ENCODE data around the gene ABTB1. TPM values are rescaled to one million over a fixed set of nuclear protein-coding genes. Genes with fewer than 3 reads are reported as not detected.
A peak's percentile ranks its signal among the peaks of the same experiment; 100 is the strongest.

ABTB1 gene
- total and polyA plus RNA-seq, 9 of the 15 experiments (the other 6 are each of a cell fraction or from before 2014, with no cell fraction given) = 0.04 to 2.3 (median 0.55) TPM; not detected in 1

DNA sequence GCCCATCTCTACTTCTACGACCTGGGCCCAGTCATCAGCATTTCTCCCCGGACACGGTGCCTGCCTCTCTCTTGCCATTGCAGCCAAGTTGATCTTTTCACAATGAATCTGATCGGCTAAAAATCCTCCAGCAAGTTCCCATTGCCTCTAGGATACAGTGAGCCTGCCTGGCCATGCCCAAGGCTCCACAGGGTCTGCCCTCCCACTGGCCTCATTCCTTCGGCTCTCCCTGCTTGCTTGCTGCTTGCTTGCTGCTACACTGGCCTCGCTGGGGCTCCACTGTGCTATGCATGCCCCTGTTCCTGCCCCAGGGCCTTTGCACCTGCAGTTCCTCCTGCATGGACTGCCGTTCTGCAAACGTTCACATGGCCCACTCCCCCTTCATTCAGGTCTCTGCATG is 2.0 kb downstream of the ABTB1 start:
- Histone ChIP-seq H3K36me3 (ENCODE audit: control insufficient read depth, insufficient read depth, low read length) (no peaks in the 10 kb centered on the region), H3K9me1 (ENCODE audit: control insufficient read depth, insufficient read depth, low read length) (no peaks in the 10 kb centered on the region), H3K79me2 (ENCODE audit: control insufficient read depth, insufficient read depth, low read length) (no peaks in the 10 kb centered on the region), H3K4me1 (replicated peaks in 1 of 2; ENCODE audit: control insufficient read depth in 2 of 2, insufficient read depth in 2 of 2, low read length in 2 of 2) (peaks cover 0 to 45% of the 10 kb centered on the region in 2 experiments; a peak in 2 of 5 replicates), H2AFZ (ENCODE audit: low read depth, low read length) (no peak overlapping the region), H3K27me3 (ENCODE audit: control insufficient read depth in 2 of 2, insufficient read depth in 2 of 2, low read length in 2 of 2) (no peaks in the 10 kb centered on the region), H4K20me1 (replicated peaks; ENCODE audit: control insufficient read depth, insufficient read depth, low read length) (0 out of 2 replicates have a peak, but pooled peaks cover 4% of the 10 kb centered on the region), H3K9me3 (replicated peaks; ENCODE audit: control insufficient read depth, insufficient read depth, low read depth, low read length) (no peaks in the 10 kb centered on the region), H3K4me2 (ENCODE audit: insufficient read depth, low read length) (no peak overlapping the region), H3K4me3 (no peak overlapping the region), H3K9ac (ENCODE audit: insufficient read depth in 1 of 2, low read depth in 2 of 2, low read length in 2 of 2) (no peak overlapping the region), H3K27ac (ENCODE audit: extremely low read depth, low read depth, low read length) (no peak overlapping the region)
- ChIA-PET POLR2A (no interaction called here), CTCF (ENCODE audit: low intra/inter-chr PET ratio) (no interaction called here)
- FAIRE-seq (no peak), DNase-seq (ENCODE audit: extremely low read depth in 1 of 4, low spot score in 3 of 4) (no peak), ATAC-seq (no peak)
- intact Hi-C loops (cut with micrococcal nuclease) = no loop called here
- in situ Hi-C loops (cut with MboI) = no loop called here
- 36% methylated on average over 7 of the region's 8 CpGs for WGBS (ENCODE audit: insufficient coverage, low coverage, missing lambda C conversion rate)
- TF ChIP-seq RBM25 (IDR thresholded peaks at IDR 0.05; ENCODE audit: low read depth, low read length, severe bottlenecking) (peak; percentile 25), PHB (CRISPR knock-in tag; IDR thresholded peaks at IDR 0.05) (no peak), BCOR (IDR thresholded peaks at IDR 0.05) (peak; percentile 59; the same call in 1 of the 2 replicates), SNRNP70 (optimal IDR thresholded peaks at IDR 0.05; ENCODE audit: low read depth, low read length) (no peak), CHD1 (IDR thresholded peaks at IDR 0.05; ENCODE audit: low read length) (no peak), IRF2 (CRISPR knock-in tag; IDR thresholded peaks at IDR 0.05) (no peak), CBFA2T2 (conservative IDR thresholded peaks at IDR 0.05) (no peak), ZNF23 (CRISPR knock-in tag; IDR thresholded peaks at IDR 0.05) (no peak)
- TF ChIP-seq, protein P1, sequence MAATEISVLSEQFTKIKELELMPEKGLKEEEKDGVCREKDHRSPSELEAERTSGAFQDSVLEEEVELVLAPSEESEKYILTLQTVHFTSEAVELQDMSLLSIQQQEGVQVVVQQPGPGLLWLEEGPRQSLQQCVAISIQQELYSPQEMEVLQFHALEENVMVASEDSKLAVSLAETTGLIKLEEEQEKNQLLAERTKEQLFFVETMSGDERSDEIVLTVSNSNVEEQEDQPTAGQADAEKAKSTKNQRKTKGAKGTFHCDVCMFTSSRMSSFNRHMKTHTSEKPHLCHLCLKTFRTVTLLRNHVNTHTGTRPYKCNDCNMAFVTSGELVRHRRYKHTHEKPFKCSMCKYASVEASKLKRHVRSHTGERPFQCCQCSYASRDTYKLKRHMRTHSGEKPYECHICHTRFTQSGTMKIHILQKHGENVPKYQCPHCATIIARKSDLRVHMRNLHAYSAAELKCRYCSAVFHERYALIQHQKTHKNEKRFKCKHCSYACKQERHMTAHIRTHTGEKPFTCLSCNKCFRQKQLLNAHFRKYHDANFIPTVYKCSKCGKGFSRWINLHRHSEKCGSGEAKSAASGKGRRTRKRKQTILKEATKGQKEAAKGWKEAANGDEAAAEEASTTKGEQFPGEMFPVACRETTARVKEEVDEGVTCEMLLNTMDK (IDR thresholded peaks at IDR 0.05; ENCODE audit: borderline replicate concordance, insufficient read depth, low read depth, low read length, poor library complexity, severe bottlenecking) = no peak
- TF ChIP-seq, protein P2, sequence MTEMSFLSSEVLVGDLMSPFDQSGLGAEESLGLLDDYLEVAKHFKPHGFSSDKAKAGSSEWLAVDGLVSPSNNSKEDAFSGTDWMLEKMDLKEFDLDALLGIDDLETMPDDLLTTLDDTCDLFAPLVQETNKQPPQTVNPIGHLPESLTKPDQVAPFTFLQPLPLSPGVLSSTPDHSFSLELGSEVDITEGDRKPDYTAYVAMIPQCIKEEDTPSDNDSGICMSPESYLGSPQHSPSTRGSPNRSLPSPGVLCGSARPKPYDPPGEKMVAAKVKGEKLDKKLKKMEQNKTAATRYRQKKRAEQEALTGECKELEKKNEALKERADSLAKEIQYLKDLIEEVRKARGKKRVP (CRISPR knock-in tag; IDR thresholded peaks at IDR 0.05) = no peak
- TF ChIP-seq, protein P3, sequence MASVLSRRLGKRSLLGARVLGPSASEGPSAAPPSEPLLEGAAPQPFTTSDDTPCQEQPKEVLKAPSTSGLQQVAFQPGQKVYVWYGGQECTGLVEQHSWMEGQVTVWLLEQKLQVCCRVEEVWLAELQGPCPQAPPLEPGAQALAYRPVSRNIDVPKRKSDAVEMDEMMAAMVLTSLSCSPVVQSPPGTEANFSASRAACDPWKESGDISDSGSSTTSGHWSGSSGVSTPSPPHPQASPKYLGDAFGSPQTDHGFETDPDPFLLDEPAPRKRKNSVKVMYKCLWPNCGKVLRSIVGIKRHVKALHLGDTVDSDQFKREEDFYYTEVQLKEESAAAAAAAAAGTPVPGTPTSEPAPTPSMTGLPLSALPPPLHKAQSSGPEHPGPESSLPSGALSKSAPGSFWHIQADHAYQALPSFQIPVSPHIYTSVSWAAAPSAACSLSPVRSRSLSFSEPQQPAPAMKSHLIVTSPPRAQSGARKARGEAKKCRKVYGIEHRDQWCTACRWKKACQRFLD (CRISPR knock-in tag; IDR thresholded peaks at IDR 0.05) = no peak
- TF ChIP-seq, protein P4, sequence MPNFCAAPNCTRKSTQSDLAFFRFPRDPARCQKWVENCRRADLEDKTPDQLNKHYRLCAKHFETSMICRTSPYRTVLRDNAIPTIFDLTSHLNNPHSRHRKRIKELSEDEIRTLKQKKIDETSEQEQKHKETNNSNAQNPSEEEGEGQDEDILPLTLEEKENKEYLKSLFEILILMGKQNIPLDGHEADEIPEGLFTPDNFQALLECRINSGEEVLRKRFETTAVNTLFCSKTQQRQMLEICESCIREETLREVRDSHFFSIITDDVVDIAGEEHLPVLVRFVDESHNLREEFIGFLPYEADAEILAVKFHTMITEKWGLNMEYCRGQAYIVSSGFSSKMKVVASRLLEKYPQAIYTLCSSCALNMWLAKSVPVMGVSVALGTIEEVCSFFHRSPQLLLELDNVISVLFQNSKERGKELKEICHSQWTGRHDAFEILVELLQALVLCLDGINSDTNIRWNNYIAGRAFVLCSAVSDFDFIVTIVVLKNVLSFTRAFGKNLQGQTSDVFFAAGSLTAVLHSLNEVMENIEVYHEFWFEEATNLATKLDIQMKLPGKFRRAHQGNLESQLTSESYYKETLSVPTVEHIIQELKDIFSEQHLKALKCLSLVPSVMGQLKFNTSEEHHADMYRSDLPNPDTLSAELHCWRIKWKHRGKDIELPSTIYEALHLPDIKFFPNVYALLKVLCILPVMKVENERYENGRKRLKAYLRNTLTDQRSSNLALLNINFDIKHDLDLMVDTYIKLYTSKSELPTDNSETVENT (CRISPR knock-in tag; IDR thresholded peaks at IDR 0.05) = no peak
- TF ChIP-seq, protein P5, sequence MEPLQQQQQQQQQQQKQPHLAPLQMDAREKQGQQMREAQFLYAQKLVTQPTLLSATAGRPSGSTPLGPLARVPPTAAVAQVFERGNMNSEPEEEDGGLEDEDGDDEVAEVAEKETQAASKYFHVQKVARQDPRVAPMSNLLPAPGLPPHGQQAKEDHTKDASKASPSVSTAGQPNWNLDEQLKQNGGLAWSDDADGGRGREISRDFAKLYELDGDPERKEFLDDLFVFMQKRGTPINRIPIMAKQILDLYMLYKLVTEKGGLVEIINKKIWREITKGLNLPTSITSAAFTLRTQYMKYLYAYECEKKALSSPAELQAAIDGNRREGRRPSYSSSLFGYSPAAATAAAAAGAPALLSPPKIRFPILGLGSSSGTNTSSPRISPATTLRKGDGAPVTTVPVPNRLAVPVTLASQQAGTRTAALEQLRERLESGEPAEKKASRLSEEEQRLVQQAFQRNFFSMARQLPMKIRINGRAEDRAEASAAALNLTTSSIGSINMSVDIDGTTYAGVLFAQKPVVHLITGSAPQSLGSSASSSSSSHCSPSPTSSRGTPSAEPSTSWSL (CRISPR knock-in tag; IDR thresholded peaks at IDR 0.05; ENCODE audit: borderline replicate concordance) = no peak
- no TSS peak for BruUV-seq (replicated peaks)

Measured in K562 (cell line).